Thyroid gland (tissue), 4 donors: ENCODE data around the gene WBP11.

Source experiments
- CTCF ChIP-seq, 6 experiments: fragments of 200-600 bp in 3 of 6; fragments of 450-650 bp in 3 of 6; sonication (generic) in 3 of 6; IDR thresholded peaks; one replicate each; pipeline ENCODE4 v1.5.1; 2016 to 2019; ENCODE audit warnings: antibody characterized with exemption in 6 of 6, mild to moderate bottlenecking in 2 of 6, inconsistent platforms in 1 of 6, moderate library complexity in 1 of 6
- POLR2A ChIP-seq, 2 donors: fragments of 450-650 bp; IDR thresholded peaks; one replicate each; pipeline ENCODE4 v1.6.1; 2017; ENCODE audit warnings: antibody characterized with exemption in 2 of 2, mild to moderate bottlenecking in 2 of 2, moderate library complexity in 1 of 2

- TF ChIP-seq POLR2A (IDR thresholded peaks at IDR 0.05), result no peak
- TF ChIP-seq CTCF (IDR thresholded peaks at IDR 0.05), result no peak
Measured at GRCh38 chr12:14771651-14772137, 31.6 kb downstream of the WBP11 start.
